Body of pancreas (tissue), 4 donors: ENCODE results near the gene ZG16B. TPM values are rescaled to one million over a fixed set of nuclear protein-coding genes. Genes with fewer than 3 reads are reported as not detected.

Experiments used
- ATAC-seq: fragments of 150-250 bp; one replicate; pipeline ENCODE4 v1.9.1; 2016
- DNase-seq, 4 donors: peaks; one replicate each; pipeline ENCODE4 v3.0.0-alpha.2; 2019
- H3K27ac ChIP-seq, 4 donors: fragments of 200-600 bp; sonication (generic); 1 replicate in 3 of 4; 2 replicates in 1 of 4; pipeline versions ENCODE4 v1.5.1 to v1.6.1; 2016 to 2019; ENCODE audit warnings: mild to moderate bottlenecking in 1 of 4, mixed read lengths in 1 of 4, moderate library complexity in 1 of 4
- H3K27me3 ChIP-seq, 2 donors: fragments of 200-600 bp; sonication (generic); one replicate each; pipeline ENCODE4 v1.6.0; 2016; ENCODE audit warnings: mild to moderate bottlenecking in 1 of 2
- H3K36me3 ChIP-seq, 2 donors: fragments of 200-600 bp; sonication (generic); replicated peaks in 1 of 2; 2 replicates each; pipeline ENCODE4 v1.5.1; 2016; ENCODE audit warnings: low read depth in 2 of 2; ENCODE audit not compliant: insufficient read depth in 1 of 2
- H3K4me1 ChIP-seq: fragments of 200-600 bp; sonication (generic); one replicate; pipeline ENCODE4 v1.6.0; 2016
- H3K4me3 ChIP-seq, 2 donors: fragments of 200-600 bp; sonication (generic); 1 replicate in 1 of 2; 2 replicates in 1 of 2; pipeline ENCODE4 v1.5.1; 2016 to 2019
- H3K9me3 ChIP-seq, 3 donors: fragments of 200-600 bp; sonication (generic); 1 replicate in 2 of 3; 2 replicates in 1 of 3; pipeline ENCODE4 v1.5.1; 2016
- POLR2A ChIP-seq, 3 donors: fragments of 450-650 bp; IDR thresholded peaks; one replicate each; pipeline ENCODE4 v1.6.1; 2016; ENCODE audit warnings: antibody characterized with exemption in 3 of 3, mild to moderate bottlenecking in 2 of 3
- WGBS, 2 donors: methylation state at CpG; one replicate each; pipeline ENCODE4 v1.1.5; 2017; 5-methylcytosine and 5-hydroxymethylcytosine counted together
- intact Hi-C: fragments of 100-400 bp; cut with DNase I; formaldehyde crosslinking; loops from one replicate; pipeline ENCODE4 v1.15.1; 2023
- total RNA-seq, 2 donors: library from RNA; depleted of rRNA; stranded (reverse); fragments of >200 nt; gene quantifications; one replicate each; pipeline ENCODE4 v1.1.0, GENCODE V29; 2016
- TF ChIP-seq, protein P1 (sequence below), 7 experiments: fragments of 450-650 bp in 4 of 7; fragments of 200-600 bp in 3 of 7; sonication (generic) in 3 of 7; IDR thresholded peaks; one replicate each; pipeline ENCODE4 v1.5.1; 2016 to 2019; ENCODE audit warnings: antibody characterized with exemption in 7 of 7

The ZG16B gene
- total RNA-seq, 2 donors from 2014 or later, result not detected

DNA sequence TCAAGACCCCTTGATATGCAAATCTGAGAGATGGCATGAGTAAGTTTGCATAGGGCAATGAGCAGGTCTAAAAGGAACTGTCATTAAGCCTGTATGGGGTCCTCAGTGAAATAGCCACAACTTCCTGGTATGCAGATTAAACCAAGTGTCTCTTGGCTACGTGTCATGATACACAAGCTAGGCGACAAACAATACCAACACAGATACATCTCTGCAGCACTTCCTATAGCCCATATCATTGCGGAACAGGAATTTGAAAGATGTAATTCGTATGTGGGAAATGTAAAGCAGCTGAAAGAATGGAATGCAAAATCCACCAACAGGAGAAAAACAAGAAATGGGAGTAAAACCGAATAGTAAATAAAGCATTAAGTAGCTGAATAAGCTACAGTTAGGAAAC, 15.0 kb downstream of the ZG16B start:
- peaks cover 8% of the 10 kb centered on the region for H3K4me1 ChIP-seq
- no peaks in the 10 kb centered on the region for H3K9me3 ChIP-seq
- H3K36me3 ChIP-seq, result no peaks in the 10 kb centered on the region
- ATAC-seq, result no peak
- H3K4me3 ChIP-seq, result no peak overlapping the region
- WGBS, 2 donors, result 72 to 76% methylated on average over 5 of the region's 5 CpGs
- intact Hi-C loops, result no loop called here
- no peak overlapping the region for H3K27ac ChIP-seq
- TF ChIP-seq, protein P1, sequence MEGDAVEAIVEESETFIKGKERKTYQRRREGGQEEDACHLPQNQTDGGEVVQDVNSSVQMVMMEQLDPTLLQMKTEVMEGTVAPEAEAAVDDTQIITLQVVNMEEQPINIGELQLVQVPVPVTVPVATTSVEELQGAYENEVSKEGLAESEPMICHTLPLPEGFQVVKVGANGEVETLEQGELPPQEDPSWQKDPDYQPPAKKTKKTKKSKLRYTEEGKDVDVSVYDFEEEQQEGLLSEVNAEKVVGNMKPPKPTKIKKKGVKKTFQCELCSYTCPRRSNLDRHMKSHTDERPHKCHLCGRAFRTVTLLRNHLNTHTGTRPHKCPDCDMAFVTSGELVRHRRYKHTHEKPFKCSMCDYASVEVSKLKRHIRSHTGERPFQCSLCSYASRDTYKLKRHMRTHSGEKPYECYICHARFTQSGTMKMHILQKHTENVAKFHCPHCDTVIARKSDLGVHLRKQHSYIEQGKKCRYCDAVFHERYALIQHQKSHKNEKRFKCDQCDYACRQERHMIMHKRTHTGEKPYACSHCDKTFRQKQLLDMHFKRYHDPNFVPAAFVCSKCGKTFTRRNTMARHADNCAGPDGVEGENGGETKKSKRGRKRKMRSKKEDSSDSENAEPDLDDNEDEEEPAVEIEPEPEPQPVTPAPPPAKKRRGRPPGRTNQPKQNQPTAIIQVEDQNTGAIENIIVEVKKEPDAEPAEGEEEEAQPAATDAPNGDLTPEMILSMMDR (IDR thresholded peaks at IDR 0.05), result no peak
- no peak for TF ChIP-seq POLR2A (IDR thresholded peaks at IDR 0.05)
- H3K27me3 ChIP-seq, result no peaks in the 10 kb centered on the region
- no peak for DNase-seq

DNA sequence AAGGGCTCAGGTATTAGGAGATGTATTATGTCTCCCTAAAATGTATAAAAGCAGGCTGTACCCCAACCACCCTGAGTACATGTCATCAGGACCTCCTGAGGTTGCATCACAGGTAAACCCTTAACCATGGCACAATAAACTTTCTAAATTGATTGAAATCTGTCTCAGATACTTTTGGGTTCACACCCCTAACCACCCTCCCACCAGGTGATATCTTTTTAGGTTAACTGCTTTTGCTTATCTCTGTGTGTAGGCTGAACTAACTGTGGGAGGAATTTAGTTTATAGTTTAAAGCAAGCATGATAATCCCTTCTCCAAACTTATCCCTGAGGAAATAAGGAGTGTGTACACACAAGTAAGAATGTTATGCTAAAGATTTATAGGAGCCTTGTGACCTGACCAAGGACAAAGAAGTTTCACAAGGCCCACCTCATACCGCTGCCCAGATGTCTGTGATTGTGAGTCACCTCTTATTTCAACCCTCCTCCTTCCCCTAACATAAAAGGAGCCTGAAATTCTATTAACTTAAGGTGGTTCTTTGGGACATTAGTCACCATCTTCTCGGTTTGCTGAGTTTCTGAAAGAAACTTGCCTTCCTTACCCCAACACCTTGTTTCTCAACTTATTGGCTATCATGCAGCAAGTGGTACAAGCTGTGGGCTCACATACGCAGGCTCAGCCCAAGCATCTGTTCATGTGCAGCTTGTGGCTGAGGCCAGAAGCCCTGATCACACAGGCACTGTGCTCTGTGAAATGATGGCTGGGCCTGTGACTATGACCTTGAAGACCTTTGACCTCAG, 16.6 kb downstream of the ZG16B start:
- no peak overlapping the region for H3K27ac ChIP-seq

GRCh38 chr16:2848933-2849725, 19.0 kb downstream of the ZG16B start:
- no peaks in the 10 kb centered on the region for H3K27me3 ChIP-seq
- H3K36me3 ChIP-seq, result peaks cover 0 to 4% of the 10 kb centered on the region in 2 donors
- H3K4me1 ChIP-seq, result no peaks in the 10 kb centered on the region
- DNase-seq (no peak), ATAC-seq (no peak)
- no peak overlapping the region for H3K27ac ChIP-seq
- WGBS, 2 donors, result 63 to 67% methylated on average over 16 of the region's 16 CpGs
- intact Hi-C loops, result no loop called here
- H3K9me3 ChIP-seq, result no peaks in the 10 kb centered on the region
- H3K4me3 ChIP-seq, result no peak overlapping the region
- no peak for TF ChIP-seq POLR2A (IDR thresholded peaks at IDR 0.05)
- TF ChIP-seq, protein P1 (IDR thresholded peaks at IDR 0.05), result no peak

More for the DNA sequence above, 16.6 kb downstream of the ZG16B start:
- Histone ChIP-seq H3K4me1 (peaks cover 8% of the 10 kb centered on the region), H3K9me3 (no peaks in the 10 kb centered on the region), H3K27me3 (no peaks in the 10 kb centered on the region), H3K36me3 (no peaks in the 10 kb centered on the region), H3K4me3 (no peak overlapping the region)
- no peak for TF ChIP-seq POLR2A (IDR thresholded peaks at IDR 0.05)
- TF ChIP-seq, protein P1 (IDR thresholded peaks at IDR 0.05), result no peak
- 56 to 67% methylated on average over 3 of the region's 3 CpGs for WGBS, 2 donors
- no peak for DNase-seq
- no peak for ATAC-seq
- intact Hi-C loops, result no loop called here

DNA sequence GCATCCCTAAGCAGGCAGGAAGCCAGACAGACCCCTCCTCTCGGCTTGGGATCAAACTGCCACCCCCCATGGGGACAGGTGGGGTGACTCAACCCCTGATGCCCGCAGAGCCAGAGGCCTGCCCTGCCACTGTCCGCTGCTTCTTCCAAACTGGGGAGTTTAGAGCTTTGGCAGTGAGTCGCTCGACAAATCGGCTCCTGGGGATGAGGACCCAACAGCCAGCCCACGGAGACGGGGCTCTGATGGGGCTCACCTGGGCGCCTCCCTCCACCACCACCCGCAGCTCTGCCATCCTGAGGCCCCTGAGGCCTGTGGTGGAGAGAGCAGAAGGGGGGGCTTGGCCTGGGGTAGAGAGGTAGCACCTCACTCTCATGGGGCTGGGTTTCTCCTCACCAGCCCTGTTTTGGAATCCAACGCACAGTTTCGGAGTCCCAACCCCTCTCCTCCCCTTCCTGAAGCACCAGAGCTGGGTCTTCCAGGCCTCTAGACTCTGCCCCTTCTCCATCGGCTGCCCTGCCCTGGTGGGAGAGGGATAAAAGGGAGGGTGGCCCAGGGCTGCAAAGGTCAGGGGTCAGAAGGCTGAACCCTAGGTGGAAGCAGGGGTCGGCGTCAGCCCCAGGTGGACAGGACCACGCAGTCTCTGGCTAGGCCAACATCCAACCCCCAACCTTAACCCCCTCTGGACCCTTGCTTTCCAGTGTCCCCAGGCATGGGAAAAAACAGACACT, 22.1 kb downstream of the ZG16B start:
- ATAC-seq (no peak), DNase-seq (no peak)
- H3K27ac ChIP-seq, result no peak overlapping the region
- peaks cover 8% of the 10 kb centered on the region for H3K4me1 ChIP-seq
- no peak for TF ChIP-seq POLR2A (IDR thresholded peaks at IDR 0.05)
- TF ChIP-seq, protein P1 (IDR thresholded peaks at IDR 0.05), result no peak
- intact Hi-C loops, result no loop called here
- H3K4me3 ChIP-seq, result no peak overlapping the region
- no peaks in the 10 kb centered on the region for H3K27me3 ChIP-seq
- WGBS, 2 donors, result 82 to 96% methylated on average over 16 of the region's 16 CpGs
- no peaks in the 10 kb centered on the region for H3K9me3 ChIP-seq
- H3K36me3 ChIP-seq, result peaks cover 0 to 4% of the 10 kb centered on the region in 2 donors
